Transverse colon (tissue), 4 donors: ENCODE data around the gene HSPH1.

ENCODE experiments used
- POLR2AphosphoS5 ChIP-seq, 3 donors: sonication (generic); formaldehyde crosslinking; IDR thresholded peaks; one replicate each; pipeline ENCODE4 v1.6.1; 2016; ENCODE audit warnings: antibody characterized with exemption in 3 of 3
- TF ChIP-seq, protein P1 (sequence below), 5 experiments: fragments of 200-600 bp in 3 of 5; fragments of 450-650 bp in 2 of 5; sonication (generic) in 3 of 5; IDR thresholded peaks; 1 replicate in 2 of 5; 2 replicates in 3 of 5; pipeline ENCODE4 v1.5.1; 2016 to 2017; ENCODE audit warnings: antibody characterized with exemption in 5 of 5, inconsistent platforms in 3 of 5, mild to moderate bottlenecking in 2 of 5, moderate library complexity in 1 of 5

DNA sequence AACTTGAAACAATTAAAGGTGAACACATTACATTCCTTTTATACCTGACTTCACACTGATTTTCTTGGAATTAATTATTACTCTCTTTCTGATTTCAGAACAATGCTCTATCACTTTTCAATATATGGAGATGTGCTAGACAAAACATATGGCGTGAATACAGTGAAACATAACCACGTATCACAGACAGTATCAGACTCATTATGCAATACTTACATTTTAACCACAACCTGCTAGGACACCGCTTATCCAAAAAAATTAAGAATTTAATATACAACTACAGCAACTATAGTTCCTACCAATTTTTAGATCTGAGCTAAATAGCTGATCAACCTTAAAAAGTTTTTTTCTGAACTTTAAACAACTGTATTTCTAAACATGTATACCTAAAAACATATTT, 9.9 kb downstream of the HSPH1 start:
- TF ChIP-seq, protein P1, sequence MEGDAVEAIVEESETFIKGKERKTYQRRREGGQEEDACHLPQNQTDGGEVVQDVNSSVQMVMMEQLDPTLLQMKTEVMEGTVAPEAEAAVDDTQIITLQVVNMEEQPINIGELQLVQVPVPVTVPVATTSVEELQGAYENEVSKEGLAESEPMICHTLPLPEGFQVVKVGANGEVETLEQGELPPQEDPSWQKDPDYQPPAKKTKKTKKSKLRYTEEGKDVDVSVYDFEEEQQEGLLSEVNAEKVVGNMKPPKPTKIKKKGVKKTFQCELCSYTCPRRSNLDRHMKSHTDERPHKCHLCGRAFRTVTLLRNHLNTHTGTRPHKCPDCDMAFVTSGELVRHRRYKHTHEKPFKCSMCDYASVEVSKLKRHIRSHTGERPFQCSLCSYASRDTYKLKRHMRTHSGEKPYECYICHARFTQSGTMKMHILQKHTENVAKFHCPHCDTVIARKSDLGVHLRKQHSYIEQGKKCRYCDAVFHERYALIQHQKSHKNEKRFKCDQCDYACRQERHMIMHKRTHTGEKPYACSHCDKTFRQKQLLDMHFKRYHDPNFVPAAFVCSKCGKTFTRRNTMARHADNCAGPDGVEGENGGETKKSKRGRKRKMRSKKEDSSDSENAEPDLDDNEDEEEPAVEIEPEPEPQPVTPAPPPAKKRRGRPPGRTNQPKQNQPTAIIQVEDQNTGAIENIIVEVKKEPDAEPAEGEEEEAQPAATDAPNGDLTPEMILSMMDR (IDR thresholded peaks at IDR 0.05) = no peak
- no peak for TF ChIP-seq POLR2AphosphoS5 (IDR thresholded peaks at IDR 0.05)
